GM19043 (cell line): ENCODE measurements around the gene CEMIP.

Source experiments
- ATAC-seq: cut with Tn5 transposase; IDR thresholded peaks from one replicate; pipeline ENCODE4 v1.9.1; 2021; ENCODE audit warnings: low read depth; ENCODE audit not compliant: unreplicated experiment

The CEMIP gene

DNA sequence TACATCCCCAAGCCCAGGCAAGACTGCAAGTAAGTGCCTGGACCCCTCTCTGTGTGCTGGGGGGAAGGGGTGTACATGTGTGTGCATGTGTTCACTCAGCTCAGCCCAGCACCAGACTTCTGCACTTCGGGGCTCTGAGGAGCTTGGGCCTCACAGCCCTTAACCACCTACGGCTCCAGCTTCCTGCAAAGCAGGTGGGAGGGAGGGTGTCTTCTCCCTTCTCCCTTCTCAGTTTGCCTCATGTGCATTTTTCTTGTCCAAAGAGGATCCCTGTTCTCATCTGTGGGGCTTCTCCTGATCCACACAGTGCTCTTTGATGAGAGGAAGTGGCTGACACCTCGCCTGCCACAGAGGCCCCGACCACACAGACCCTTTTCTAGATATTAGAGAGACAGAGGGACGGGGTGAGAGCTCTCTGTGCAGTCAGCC, 141.1 kb downstream of the CEMIP start:
- ATAC-seq: no peak

DNA sequence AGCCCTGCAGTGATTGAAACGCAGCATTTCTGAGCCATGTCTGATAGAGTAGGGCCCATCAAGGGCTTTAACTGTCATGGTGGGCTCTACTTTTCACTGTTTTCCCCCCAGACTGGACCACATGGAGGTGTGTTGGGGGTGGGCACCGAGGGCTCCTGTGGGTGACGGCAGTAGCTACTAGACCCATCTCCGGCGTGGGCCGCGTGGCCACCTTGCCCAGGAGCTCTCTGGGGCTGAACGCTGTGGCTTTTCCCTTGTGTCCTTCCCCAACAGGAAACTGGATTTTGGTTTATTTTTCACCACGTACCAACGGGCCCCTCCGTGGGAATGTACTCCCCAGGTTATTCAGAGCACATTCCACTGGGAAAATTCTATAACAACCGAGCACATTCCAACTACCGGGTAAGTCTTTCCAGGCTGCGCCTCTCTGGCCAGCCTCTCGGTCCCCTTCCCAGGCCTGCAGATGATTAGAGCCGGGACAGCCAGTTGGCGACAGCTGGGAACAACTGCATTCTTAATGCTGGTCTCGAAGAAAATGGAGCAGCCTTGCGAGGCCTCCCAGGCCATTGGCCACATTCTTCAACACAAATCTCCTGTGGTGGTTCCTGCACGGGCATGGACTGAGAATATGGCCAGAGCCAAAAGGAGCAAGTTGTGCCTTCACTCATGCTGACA, 142.7 kb downstream of the CEMIP start:
- no peak for ATAC-seq

DNA sequence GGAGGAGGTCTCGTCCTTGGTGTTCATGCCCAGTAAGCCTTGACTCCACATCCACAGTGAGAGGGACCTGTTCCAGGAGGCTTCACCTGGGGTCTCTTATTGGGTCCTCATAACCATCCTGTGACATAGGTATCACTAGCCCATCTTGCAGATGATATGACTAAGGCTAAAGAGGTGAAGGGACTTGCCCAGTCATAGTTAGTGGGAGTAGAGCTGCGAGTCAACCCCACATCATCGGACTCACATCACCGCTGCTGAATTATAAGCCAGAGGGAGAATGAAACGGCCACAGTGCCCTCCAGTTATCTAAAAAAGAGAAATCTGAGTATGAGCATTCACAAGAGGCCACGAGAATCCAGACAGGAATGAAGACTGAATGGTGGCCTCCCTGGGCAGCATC, 144.5 kb downstream of the CEMIP start:
- no peak for ATAC-seq

DNA sequence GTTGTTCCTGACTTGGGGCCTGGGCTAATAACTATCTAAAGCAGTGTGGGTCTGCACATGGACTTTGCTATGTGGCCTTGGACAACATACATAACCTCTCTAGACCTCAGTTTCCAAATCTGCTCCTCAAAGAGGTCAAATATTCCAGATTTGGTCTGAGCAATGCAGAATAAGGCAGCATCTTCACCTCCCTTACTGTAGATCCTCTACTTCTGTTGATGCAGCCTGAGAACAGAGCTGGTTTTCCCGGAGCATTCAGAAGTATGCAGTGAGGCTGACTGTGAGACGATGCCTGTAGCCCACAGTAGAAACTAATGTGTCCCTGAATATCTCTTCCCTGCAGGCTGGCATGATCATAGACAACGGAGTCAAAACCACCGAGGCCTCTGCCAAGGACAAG, 145.1 kb downstream of the CEMIP start:
- no peak for ATAC-seq

DNA sequence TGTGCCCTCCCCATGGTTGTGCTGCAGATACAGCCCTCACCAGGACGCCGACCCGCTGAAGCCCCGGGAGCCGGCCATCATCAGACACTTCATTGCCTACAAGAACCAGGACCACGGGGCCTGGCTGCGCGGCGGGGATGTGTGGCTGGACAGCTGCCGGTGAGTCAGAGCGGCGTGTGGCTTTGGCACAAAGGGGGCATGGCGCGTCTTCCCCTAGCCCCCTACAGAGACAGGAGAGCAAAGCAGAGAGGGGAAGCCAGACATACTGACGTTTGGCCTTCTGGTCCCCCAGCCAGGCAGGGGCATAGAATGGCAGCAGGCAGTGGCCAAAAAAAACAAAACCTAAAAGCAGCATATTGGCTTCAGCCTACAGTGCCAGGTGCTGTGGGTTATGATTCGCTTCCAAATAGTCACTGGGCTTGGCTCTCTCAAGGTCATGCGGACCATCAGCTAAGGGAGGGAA, 146.5 kb downstream of the CEMIP start:
- ATAC-seq: no peak

DNA sequence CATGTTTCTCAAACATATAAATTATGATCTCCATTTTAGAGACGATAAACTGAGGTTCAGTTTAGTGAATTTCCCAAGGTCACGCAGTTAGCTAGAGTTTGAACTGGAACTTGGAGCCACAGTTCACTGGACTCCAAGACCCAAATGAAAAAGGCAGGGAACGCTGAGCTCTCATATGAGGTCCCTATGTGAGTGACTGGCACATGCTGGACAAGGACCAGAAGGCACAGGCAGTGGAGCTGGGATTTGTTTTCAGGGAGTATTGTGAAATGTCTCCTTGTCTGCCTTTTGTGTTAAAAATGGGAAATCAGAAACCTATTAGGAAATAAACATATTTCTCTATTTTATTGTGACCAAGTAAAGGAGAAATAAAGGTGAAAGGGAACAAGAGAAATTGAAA, 147.0 kb downstream of the CEMIP start:
- no peak for ATAC-seq

DNA sequence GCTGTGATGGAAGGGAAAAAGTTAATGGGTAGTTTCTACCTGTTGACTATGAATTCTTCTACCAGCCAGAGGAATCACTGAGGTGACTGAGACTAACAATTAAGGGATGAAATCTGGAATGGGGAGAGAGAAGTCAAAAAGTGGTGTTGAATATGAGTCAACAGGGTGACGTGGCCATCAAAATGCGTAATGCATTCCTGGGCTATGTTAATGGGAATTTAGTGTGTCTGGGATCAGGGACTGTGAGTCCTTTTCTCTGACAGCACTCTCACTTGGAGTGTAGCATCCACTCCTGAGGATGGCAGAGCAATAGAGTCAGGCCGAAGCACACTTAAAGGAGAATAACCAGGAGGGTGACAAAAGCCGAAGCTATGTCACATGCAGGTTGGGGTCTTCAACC, 150.1 kb downstream of the CEMIP start:
- ATAC-seq: no peak

DNA sequence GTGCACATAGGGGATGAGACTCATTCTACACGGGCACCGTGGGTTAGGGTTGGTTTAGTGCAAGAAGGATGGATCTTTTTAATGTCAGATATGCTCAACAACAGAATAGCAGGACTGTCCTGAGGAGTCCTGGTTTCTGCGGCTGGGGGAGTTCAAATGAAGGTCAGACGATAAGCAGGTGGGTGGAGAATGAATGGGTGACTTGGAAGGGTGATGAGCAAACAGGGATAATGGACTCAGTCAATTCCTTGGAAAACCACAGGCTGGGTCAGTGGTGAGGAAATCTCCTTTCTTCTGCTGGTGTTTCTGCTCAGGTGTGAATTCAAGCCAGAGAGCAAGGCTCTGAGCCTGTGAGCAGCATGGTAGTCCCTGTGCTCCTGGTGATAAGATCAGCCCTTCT, 150.5 kb downstream of the CEMIP start:
- ATAC-seq: no peak

DNA sequence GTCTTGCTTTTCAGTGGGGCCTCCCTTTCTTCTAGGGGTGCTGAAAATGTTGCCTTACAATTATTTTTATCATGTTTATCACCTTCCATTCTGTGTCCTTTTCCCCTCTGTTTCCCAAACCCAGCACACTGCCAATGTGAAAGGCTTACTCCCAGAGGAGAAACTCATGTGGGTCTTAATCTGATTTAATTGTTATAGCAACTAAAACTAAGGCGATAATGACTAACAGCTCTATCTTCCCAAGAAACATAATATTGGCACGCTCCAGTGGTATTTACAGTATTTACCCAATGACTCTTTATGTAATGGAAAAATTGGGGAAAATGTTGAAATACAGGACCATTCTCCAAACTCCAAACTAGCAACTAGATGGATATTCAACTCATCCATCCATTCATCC, 152.0 kb downstream of the CEMIP start:
- no peak for ATAC-seq

DNA sequence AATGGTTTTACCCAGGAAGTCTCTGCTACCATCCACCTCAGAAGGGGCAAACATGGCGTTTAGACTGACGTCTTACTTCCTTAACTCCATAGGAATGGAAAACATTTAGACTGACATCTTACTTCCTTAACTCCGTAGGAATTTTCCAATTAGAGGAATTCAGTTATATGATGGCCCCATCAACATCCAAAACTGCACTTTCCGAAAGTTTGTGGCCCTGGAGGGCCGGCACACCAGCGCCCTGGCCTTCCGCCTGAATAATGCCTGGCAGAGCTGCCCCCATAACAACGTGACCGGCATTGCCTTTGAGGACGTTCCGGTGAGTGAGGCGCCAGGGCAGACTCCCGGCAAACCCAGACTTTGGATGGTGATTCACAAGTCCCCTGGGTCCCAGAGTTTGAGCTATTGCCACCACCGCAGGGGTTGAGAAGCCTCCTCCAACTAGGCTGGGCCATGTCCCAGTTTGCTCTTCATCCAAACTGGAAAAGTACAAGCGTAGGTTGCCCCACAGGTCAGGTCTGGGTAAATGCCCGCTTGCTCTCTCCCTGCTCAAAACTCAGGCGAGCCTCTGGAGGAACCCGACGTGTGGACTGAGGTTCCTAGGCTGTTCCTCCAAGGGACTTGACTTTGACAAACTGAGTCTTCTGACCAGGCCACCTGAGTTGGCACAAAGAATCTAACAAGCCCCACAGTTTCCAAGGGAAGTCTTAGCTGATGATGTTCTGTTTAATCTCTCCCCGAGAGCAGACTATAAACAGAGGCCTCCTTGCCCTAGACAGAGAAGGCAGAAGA, 152.7 kb downstream of the CEMIP start:
- no peak for ATAC-seq

DNA sequence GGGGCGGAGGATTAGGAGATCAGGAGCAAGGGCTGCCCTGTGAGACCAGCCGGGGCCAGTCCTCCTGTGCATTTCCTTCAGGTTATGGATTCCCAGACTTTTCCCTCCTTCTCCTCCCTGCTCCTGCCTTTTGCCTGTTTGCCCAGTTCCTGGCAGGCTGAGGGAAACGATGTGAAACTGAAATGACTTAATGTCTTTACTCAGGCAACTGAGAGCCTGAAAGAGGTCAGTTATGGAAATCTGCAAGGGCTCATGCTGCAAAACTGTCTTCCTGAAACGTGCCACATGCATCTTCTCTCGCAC, 153.3 kb downstream of the CEMIP start:
- no peak for ATAC-seq

DNA sequence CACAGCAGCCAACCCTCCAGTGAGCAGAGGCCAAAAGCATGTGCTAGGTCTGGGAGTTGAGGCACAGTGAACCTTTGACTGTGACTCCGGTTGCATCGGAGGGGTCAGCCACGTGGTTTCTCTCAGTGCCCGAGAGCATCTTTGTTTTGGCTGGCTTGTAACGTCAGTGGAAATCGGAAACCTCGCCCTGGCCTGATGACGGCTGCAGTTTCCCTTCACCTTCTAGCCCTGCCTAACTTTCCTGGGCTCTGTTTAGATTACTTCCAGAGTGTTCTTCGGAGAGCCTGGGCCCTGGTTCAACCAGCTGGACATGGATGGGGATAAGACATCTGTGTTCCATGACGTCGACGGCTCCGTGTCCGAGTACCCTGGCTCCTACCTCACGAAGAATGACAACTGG, 153.8 kb downstream of the CEMIP start:
- no peak for ATAC-seq

DNA sequence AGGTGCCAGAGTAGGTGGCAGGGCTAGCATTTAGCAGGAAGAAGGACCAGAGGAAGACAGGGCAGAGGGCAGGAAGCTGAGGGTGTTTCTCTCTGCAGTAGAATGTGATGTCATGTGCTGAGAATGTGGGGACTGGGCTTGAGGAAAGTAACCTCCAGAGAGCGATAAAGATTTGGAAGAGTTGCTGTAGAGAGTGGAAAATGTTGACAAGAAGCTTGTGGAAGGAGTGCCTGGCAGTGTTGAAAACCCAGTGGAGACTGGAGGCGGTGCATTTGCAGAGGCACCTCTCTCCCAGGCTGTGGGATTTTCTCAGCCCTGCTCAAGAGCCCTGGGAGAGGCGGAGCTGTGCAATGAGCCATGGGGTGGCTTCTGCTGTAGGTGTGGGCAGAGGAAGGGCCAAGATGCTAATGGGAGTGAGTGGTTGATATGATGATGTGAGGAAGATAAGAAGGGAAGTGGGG, 155.6 kb downstream of the CEMIP start:
- no peak for ATAC-seq

DNA sequence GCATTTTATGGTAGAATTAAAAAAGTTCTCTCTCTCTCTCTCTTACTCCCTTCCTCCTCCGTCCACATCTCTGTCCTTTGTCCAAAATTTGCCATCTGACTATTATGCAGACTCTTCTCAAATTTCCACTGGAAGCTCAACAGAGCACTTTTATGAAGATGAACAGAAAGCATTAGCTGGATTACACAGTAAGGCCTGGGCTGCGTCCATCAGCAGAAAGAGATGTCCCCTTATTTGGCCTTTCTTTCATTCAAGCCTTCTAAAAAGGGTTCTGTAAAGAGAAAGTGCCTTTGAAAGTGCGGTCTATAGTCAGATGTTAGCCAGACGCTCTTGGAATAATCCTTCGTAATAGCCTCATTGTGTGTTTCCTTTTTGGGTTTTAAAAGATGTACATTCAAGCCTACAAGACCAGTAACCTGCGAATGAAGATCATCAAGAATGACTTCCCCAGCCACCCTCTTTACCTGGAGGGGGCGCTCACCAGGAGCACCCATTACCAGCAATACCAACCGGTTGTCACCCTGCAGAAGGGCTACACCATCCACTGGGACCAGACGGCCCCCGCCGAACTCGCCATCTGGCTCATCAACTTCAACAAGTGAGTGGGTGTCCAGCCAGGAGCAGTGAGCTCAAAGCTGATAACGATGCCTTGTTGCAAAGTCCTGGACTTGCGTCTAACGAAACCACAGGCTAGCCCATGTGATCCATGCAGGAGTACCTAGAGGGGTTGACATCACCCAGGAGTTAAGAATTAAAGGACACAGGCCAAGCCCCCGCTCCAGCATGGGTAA, 157.3 kb downstream of the CEMIP start:
- ATAC-seq: no peak

DNA sequence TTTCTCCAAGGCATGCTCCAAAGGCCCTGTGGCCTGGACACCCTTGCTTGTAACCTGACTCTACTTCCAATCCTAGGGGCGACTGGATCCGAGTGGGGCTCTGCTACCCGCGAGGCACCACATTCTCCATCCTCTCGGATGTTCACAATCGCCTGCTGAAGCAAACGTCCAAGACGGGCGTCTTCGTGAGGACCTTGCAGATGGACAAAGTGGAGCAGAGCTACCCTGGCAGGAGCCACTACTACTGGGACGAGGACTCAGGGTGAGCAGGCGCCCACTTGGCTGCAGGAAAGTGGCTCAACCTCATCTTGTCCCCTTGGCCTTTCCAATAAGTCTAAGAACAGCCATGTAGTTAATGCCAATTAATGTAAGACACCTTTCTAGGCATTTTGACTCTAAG, 158.5 kb downstream of the CEMIP start:
- no peak for ATAC-seq

DNA sequence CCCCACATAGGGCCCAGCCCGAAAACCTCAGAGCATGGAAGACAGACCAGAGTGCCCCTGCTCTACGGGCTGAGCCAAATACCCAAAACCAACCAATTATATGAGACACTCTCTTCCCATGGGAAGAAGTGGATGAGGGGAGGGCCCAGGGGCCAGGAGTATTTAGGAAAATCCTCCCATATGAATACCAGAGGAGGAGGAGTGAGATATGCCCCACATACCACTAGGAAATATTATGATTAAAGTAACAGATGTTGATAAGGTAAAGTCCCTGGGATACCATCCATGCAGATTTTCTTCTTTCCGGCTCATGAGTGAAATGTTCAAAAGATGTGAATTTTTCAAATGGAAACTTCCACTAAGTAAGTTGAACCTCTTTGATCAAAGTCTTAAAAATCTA, 160.0 kb downstream of the CEMIP start:
- no peak for ATAC-seq

DNA sequence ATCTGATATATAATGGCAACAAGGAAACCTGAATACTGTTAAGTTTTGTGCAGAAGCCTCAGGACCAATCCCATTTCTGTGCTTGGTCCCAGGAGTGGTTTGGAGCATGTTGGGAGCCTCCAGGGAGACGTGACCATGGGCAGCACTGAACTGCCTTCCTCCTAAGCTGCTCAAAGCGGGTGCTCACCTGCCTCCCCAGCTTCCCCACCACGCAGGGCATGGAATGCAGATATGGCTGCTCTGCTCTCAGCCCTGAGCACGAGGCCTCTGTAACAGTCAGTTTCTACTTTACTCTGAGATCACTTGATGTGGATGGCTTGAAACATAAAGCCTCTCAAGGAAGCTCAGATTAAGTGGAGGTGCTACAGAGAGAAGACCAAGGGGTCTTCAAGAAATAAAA, 161.2 kb downstream of the CEMIP start:
- ATAC-seq: no peak

DNA sequence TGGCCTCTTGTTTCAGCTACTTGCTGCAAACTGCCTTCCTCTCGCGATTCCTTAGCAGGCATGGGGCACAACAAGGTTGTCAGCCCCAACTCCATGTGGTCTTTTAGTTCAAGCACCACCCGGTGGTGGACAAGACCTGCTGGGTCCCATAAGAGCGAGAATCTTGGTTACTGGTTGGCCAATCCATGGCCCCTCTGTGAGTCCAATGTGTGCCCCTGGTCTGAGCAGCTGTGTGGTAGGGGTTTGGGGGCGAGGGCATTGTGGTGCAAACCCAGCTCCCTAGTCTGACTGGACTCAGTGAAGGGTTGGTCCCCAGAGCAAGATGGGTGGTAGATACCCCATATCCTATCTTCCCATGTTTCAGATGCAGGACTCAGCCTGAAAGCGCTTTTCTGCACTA, 161.7 kb downstream of the CEMIP start:
- no peak for ATAC-seq

DNA sequence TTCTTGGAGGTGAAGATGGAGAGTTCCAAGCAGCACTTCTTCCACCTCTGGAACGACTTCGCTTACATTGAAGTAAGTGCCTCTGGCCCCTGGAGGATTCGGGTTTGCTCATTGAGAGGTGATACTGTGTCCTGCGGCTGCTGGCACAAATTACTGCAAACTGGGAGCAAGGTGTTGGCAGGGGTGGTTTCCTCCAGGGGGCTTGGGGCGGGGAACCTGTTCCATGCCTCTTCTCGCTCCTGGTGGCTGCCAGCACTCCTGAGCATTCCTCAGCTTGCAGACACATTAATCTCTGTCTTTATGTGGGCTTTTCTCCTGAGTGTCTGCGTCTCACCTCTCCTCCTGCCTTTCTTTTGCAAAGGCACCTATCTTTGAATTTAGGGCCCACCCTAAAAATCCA, 163.1 kb downstream of the CEMIP start:
- no peak for ATAC-seq

DNA sequence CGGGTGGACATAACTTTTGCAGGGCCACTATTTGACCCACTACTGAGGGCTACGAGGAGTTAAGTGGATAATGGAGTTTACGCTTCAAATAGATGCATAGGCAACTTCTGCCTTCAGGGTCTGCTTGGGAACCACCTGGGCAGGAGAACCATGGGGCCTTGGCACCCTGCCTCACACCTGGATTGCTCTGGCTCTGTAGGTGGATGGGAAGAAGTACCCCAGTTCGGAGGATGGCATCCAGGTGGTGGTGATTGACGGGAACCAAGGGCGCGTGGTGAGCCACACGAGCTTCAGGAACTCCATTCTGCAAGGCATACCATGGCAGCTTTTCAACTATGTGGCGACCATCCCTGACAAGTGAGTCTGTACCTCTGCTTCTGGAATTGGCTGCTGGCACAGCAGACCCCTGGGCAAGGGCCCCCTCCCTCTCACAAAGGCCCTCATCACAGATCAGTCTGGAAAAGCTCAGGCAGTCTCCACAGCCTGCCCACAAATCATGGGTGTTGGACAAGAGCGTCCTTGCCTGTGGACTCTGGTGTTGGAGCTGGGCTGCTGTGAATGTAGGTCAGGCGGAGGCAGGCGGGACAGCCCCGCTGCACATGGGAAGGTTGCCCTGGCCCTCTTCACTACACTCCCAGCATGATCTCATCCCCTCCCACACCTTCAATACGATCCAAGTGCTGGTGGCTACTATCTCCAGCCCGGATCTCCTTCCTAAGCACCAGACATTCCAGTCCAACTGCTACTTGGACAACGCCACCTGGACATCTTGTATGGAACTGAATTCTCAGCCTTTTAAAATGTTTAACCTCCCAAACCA, 163.8 kb downstream of the CEMIP start:
- ATAC-seq: no peak

DNA sequence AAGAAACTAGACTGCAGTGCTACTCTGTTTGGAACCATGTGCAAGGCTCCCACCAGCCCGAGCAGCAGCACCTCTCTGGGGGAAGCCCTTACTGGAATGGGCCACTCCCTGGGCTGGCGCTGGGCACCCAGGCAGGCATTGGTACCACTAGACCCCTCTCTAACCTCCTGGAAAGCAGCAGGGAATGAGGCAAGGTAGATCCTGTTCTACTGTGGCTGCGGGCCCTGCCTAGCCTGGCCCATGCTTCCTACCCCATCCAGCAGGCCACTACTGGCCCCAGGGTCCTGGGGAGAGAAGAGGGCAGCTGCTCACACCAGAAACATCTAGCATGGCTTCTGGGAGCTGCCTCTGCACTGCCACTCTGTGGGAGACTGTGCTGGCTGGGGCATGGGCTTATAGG, 165.6 kb downstream of the CEMIP start:
- no peak for ATAC-seq
